H9 (cell line): ENCODE data around the gene CALHM6. TPM values are rescaled to one million over a fixed set of nuclear protein-coding genes. Genes with fewer than 3 reads are reported as not detected.

Source experiments
- DNase-seq: peaks from one replicate; pipeline ENCODE4 v3.0.0-alpha.2; 2017
- H2AFZ ChIP-seq: one replicate; pipeline ENCODE4 v1.6.1; 2013; ENCODE audit warnings: mild to moderate bottlenecking, low read length, control low read depth, moderate library complexity
- H2AK5ac ChIP-seq: 2 replicates; pipeline ENCODE4 v1.6.1; 2013; ENCODE audit warnings: low read length, control low read depth, mixed read lengths; ENCODE audit not compliant: insufficient read length
- H2BK120ac ChIP-seq: one replicate; pipeline ENCODE4 v1.6.1; 2013; ENCODE audit warnings: low read depth, mild to moderate bottlenecking, low read length, control low read depth, inconsistent platforms; ENCODE audit not compliant: poor library complexity, severe bottlenecking
- H2BK12ac ChIP-seq: 2 replicates; pipeline ENCODE4 v1.6.1; 2013; ENCODE audit warnings: low read length, control low read depth, mixed read lengths, low read depth; ENCODE audit not compliant: insufficient read length
- H2BK15ac ChIP-seq: 2 replicates; pipeline ENCODE4 v1.6.1; 2013; ENCODE audit warnings: low read depth, low read length, control low read depth
- H2BK20ac ChIP-seq: one replicate; pipeline ENCODE4 v1.6.1; 2013; ENCODE audit warnings: low read depth, mild to moderate bottlenecking, low read length, control low read depth, inconsistent platforms; ENCODE audit not compliant: poor library complexity, severe bottlenecking
- H2BK5ac ChIP-seq: 2 replicates; pipeline ENCODE4 v1.6.1; 2013; ENCODE audit warnings: low read length, control low read depth, mixed read lengths; ENCODE audit not compliant: insufficient read length
- H3K14ac ChIP-seq: 2 replicates; pipeline ENCODE4 v1.6.1; 2013; ENCODE audit warnings: low read length, control low read depth; ENCODE audit not compliant: insufficient read depth
- H3K18ac ChIP-seq: 2 replicates; pipeline ENCODE4 v1.6.1; 2013; ENCODE audit warnings: low read depth, mild to moderate bottlenecking, mixed read lengths, low read length, control low read depth; ENCODE audit not compliant: insufficient read length
- H3K23ac ChIP-seq: 2 replicates; pipeline ENCODE4 v1.6.1; 2013; ENCODE audit warnings: low read length, control low read depth, mixed read lengths, low read depth; ENCODE audit not compliant: insufficient read length
- H3K23me2 ChIP-seq: 2 replicates; pipeline ENCODE4 v1.6.1; 2013; ENCODE audit warnings: low read depth, mild to moderate bottlenecking, mixed read lengths, low read length, control low read depth; ENCODE audit not compliant: insufficient read length, poor library complexity, severe bottlenecking
- H3K27ac ChIP-seq: 2 replicates; pipeline ENCODE4 v1.5.1; 2013; ENCODE audit warnings: low read length, control low read depth, mixed read lengths, low read depth; ENCODE audit not compliant: insufficient read length
- H3K27me3 ChIP-seq: 2 replicates; pipeline ENCODE4 v1.6.1; 2013; ENCODE audit warnings: low read length, control low read depth, inconsistent platforms; ENCODE audit not compliant: insufficient read depth
- H3K4ac ChIP-seq: 2 replicates; pipeline ENCODE4 v1.6.1; 2013; ENCODE audit warnings: low read depth, mild to moderate bottlenecking, control low read depth, inconsistent platforms, low read length, moderate library complexity
- H3K4me1 ChIP-seq: 2 replicates; pipeline ENCODE4 v1.6.1; 2013; ENCODE audit warnings: low read length, control low read depth, inconsistent platforms; ENCODE audit not compliant: insufficient read depth
- H3K4me2 ChIP-seq: 2 replicates; pipeline ENCODE4 v1.6.1; 2013; ENCODE audit warnings: low read length, control low read depth, mixed read lengths; ENCODE audit not compliant: insufficient read length, insufficient read depth
- H3K56ac ChIP-seq: 2 replicates; pipeline ENCODE4 v1.6.1; 2013; ENCODE audit warnings: low read depth, mild to moderate bottlenecking, mixed read lengths, low read length, control low read depth; ENCODE audit not compliant: insufficient read length
- H3K79me1 ChIP-seq: 2 replicates; pipeline ENCODE4 v1.6.1; 2013; ENCODE audit warnings: low read depth, mild to moderate bottlenecking, moderate library complexity, low read length, control low read depth, inconsistent platforms; ENCODE audit not compliant: insufficient read depth, poor library complexity, severe bottlenecking
- H3K79me2 ChIP-seq: 2 replicates; pipeline ENCODE4 v1.6.1; 2013; ENCODE audit warnings: low read length, control low read depth, inconsistent platforms; ENCODE audit not compliant: insufficient read depth
- H3K9ac ChIP-seq: 2 replicates; pipeline ENCODE4 v1.6.1; 2013; ENCODE audit warnings: low read length, control low read depth, mixed read lengths; ENCODE audit not compliant: insufficient read length; ENCODE audit errors: extremely low read depth
- H3K9me3 ChIP-seq: one replicate; pipeline ENCODE4 v1.6.1; 2013; ENCODE audit warnings: low read depth, low read length, inconsistent platforms; ENCODE audit not compliant: control insufficient read depth
- H3T11ph ChIP-seq: one replicate; pipeline ENCODE4 v1.6.1; 2013; ENCODE audit warnings: mild to moderate bottlenecking, low read length, control low read depth, inconsistent platforms
- H4K20me1 ChIP-seq: one replicate; pipeline ENCODE4 v1.6.1; 2013; ENCODE audit not compliant: control insufficient read depth, insufficient read length, insufficient read depth
- H4K5ac ChIP-seq: 2 replicates; pipeline ENCODE4 v1.6.1; 2013; ENCODE audit warnings: low read depth, mild to moderate bottlenecking, mixed read lengths, low read length, control low read depth; ENCODE audit not compliant: insufficient read length
- H4K8ac ChIP-seq: replicated peaks from 2 replicates; pipeline ENCODE4 v1.6.1; 2013; ENCODE audit warnings: low read length, control low read depth, mixed read lengths, low read depth; ENCODE audit not compliant: insufficient read length
- H4K91ac ChIP-seq: 2 replicates; pipeline ENCODE4 v1.6.1; 2013; ENCODE audit warnings: low read depth, mild to moderate bottlenecking, moderate library complexity, mixed read lengths, low read length, control low read depth; ENCODE audit not compliant: insufficient read length
- H3K27ac Mint-ChIP-seq, 3 experiments: 2 replicates in 2 of 3; 3 replicates in 1 of 3; pipeline ENCODE4 v1.8.0; 2020 to 2021; ENCODE audit warnings: mixed read lengths in 3 of 3, mild to moderate bottlenecking in 1 of 3, moderate library complexity in 1 of 3
- H3K27me3 Mint-ChIP-seq: 2 replicates; pipeline ENCODE4 v1.8.0; 2021; ENCODE audit warnings: low read depth, mild to moderate bottlenecking, moderate library complexity, mixed read lengths
- H3K36me3 Mint-ChIP-seq, 3 experiments: 2 replicates in 2 of 3; 3 replicates in 1 of 3; pipeline ENCODE4 v1.8.0; 2020 to 2021; ENCODE audit warnings: low read depth in 3 of 3, mixed read lengths in 3 of 3; ENCODE audit not compliant: insufficient read depth in 1 of 3
- H3K4me1 Mint-ChIP-seq, 2 experiments: 2 replicates each; pipeline ENCODE4 v1.8.0; 2020; ENCODE audit warnings: mixed read lengths in 2 of 2
- H3K4me3 Mint-ChIP-seq, 2 experiments: 2 replicates in 1 of 2; 3 replicates in 1 of 2; pipeline ENCODE4 v1.8.0; 2020 to 2021; ENCODE audit warnings: mild to moderate bottlenecking in 2 of 2, mixed read lengths in 2 of 2, moderate library complexity in 1 of 2
- H3K9me3 Mint-ChIP-seq, 2 experiments: 2 replicates in 1 of 2; 3 replicates in 1 of 2; pipeline ENCODE4 v1.8.0; 2020; ENCODE audit warnings: mild to moderate bottlenecking in 2 of 2, mixed read lengths in 2 of 2, moderate library complexity in 1 of 2
- CTCF ChIP-seq: fragments of 200-600 bp; sonication (generic); conservative IDR thresholded peaks from 3 replicates; pipeline ENCODE4 v1.8.0; 2021; ENCODE audit warnings: antibody characterized with exemption, mild to moderate bottlenecking
- WGBS: extraction: QIAGEN DNeasy Blood & Tissue Kit; methylation state at CpG from one replicate; pipeline ENCODE4 v1.1.7; 2013; ENCODE audit warnings: missing lambda C conversion rate, low lambda C conversion rate, mixed read lengths; ENCODE audit not compliant: insufficient read length; ENCODE audit errors: extremely low coverage; 5-methylcytosine and 5-hydroxymethylcytosine counted together
- total RNA-seq: library from RNA; stranded (reverse); gene quantifications from 2 replicates; pipeline ENCODE4 v1.2.1, GENCODE V29; 2021

CALHM6 gene
- total RNA-seq, 1 experiment from 2014 or later: 0.44 TPM

DNA sequence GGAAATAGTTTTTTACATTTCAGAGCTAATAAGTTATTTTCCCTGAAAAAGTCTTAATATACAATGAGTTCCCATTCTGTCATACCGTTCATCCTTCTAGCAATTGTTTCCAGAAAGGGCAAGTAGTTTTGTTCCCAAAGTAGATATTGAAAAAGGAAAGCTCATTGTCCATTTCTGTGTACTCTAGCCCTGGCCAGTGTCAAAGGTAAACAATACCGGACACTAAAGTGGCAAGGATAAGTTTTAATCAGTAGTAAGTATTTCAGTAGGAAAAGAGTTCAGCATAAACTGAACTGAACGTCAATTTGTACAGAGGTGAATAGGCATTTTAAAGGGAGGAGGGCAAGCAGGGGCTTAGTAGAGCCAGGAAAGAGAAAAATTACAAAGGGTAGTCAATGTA, 43.5 kb upstream of the CALHM6 start:
- no peak overlapping the region for H3K14ac ChIP-seq
- no peak overlapping the region for H2AK5ac ChIP-seq
- H3K9me3 ChIP-seq: no peaks in the 10 kb centered on the region
- H3K27me3 ChIP-seq: no peaks in the 10 kb centered on the region
- DNase-seq: no peak
- no peak overlapping the region for H3K4me2 ChIP-seq
- H2BK15ac ChIP-seq: no peak overlapping the region
- H2AFZ ChIP-seq: no peak overlapping the region
- peaks cover 2% of the 10 kb centered on the region; the same call in 1 of the 2 replicates for H3K79me2 ChIP-seq
- TF ChIP-seq CTCF: no peak
- H4K8ac ChIP-seq: no peak overlapping the region
- H3K27ac ChIP-seq: no peak overlapping the region
- Mint-ChIP-seq H3K4me3 (no peak overlapping the region), H3K27ac (no peak overlapping the region; a peak in 1 of 7 replicates), H3K9me3 (no peaks in the 10 kb centered on the region; a peak in 2 of 5 replicates), H3K27me3 (no peaks in the 10 kb centered on the region), H3K4me1 (peaks cover 16 to 19% of the 10 kb centered on the region in 2 experiments), H3K36me3 (peaks cover 2 to 10% (median 9%) of the 10 kb centered on the region in 3 experiments; a peak in 5 of 7 replicates)
- H3K4ac ChIP-seq: no peak overlapping the region
- H3K9ac ChIP-seq: no peak overlapping the region
- no peak overlapping the region for H4K5ac ChIP-seq
- no peak overlapping the region for H2BK5ac ChIP-seq
- H2BK20ac ChIP-seq: no peak overlapping the region
- no peak overlapping the region for H4K91ac ChIP-seq
- no peaks in the 10 kb centered on the region for H4K20me1 ChIP-seq
- no peak overlapping the region for H3T11ph ChIP-seq
- no CpG with 5 or more reads among the region's 3 CpGs for WGBS
- no peaks in the 10 kb centered on the region for H3K23me2 ChIP-seq
- no peak overlapping the region for H3K56ac ChIP-seq
- H3K18ac ChIP-seq: no peak overlapping the region
- peaks cover 4% of the 10 kb centered on the region; the same call in 1 of the 2 replicates for H3K4me1 ChIP-seq
- H2BK12ac ChIP-seq: no peak overlapping the region
- no peak overlapping the region for H3K23ac ChIP-seq
- H3K79me1 ChIP-seq: peaks cover 4% of the 10 kb centered on the region
- no peak overlapping the region for H2BK120ac ChIP-seq
